GM21515 (cell line): Measurements from ENCODE around the gene DCTN5.
"Not testable (repeated sequence)": the region's sequence is repeated elsewhere in the genome, so short reads cannot be mapped to it uniquely, and the experiment has no call there.

Experiments used
- ATAC-seq: cut with Tn5 transposase; IDR thresholded peaks from one replicate; pipeline ENCODE4 v1.9.1; 2021; ENCODE audit not compliant: unreplicated experiment

Gene DCTN5

GRCh38 chr16:23692190-23692837 is 51.0 kb downstream of the DCTN5 start:
- no peak for ATAC-seq

- ATAC-seq: no peak
These were observed 53.0 kb downstream of the DCTN5 start for GRCh38 chr16:23694265-23694643.

DNA sequence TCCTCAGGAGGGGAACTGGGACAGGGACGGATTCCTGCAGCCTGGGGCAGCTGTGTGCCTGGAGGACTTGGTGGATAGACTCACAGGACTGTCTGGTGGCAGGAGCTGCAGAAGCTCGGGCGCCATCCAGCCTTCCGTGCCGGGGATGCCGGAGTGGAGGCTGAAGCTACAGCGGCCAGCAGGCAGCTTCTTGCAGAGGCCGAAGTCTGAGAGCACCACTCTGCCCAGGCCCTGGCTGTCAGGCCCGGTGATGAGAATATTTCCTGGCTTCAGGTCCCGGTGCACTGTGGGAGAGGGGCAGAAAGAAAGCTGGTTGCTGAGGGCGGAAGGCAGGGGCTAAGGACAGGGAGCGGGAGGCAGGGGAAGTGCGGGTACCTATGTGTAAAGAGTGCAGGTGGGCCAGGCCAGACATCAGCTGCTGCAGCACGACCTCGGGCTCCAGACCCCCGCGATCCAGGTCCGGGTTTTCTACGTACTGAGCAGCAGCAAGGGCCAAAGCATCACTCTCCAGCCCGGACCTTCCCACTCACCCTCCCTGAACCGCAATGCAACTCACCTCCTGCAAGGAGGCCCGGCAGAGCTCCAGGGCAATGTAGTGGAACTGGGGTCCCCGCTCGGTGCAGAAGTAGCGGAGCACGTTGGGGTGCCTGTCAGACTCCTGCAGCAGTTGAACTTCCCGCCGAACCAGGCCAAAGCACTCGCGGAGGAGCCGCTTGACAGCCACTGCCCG is 53.5 kb downstream of the DCTN5 start:
- ATAC-seq: no peak

GRCh38 chr16:23695756-23696155 is 54.5 kb downstream of the DCTN5 start:
- ATAC-seq: no peak

DNA sequence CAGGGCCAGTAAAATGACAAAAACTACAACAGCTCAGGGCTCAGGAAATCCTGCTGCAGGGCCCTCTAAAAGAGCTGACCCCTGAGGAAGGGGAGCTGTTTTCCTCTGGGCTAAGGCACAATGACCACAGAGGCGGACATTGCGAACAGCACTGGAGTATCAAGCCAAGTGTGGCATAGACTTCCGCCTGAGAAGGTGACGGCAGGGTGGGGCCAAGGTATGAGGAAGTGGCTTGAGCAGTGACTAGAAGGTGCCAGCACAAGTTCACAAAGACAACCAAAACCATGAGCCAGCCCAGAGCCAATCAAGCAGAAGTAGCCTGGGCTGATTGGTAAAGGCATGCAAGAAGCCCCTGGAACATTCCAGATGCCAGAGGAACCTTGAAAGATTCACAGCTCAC is 57.8 kb downstream of the DCTN5 start:
- ATAC-seq: no peak

GRCh38 chr16:23700093-23700492 is 58.8 kb downstream of the DCTN5 start:
- no peak for ATAC-seq

- ATAC-seq: no peak
These were observed 59.2 kb downstream of the DCTN5 start for GRCh38 chr16:23700509-23700908.

GRCh38 chr16:23701045-23701444 is 59.8 kb downstream of the DCTN5 start:
- no peak for ATAC-seq

GRCh38 chr16:23702951-23703350 is 61.7 kb downstream of the DCTN5 start:
- no peak for ATAC-seq

DNA sequence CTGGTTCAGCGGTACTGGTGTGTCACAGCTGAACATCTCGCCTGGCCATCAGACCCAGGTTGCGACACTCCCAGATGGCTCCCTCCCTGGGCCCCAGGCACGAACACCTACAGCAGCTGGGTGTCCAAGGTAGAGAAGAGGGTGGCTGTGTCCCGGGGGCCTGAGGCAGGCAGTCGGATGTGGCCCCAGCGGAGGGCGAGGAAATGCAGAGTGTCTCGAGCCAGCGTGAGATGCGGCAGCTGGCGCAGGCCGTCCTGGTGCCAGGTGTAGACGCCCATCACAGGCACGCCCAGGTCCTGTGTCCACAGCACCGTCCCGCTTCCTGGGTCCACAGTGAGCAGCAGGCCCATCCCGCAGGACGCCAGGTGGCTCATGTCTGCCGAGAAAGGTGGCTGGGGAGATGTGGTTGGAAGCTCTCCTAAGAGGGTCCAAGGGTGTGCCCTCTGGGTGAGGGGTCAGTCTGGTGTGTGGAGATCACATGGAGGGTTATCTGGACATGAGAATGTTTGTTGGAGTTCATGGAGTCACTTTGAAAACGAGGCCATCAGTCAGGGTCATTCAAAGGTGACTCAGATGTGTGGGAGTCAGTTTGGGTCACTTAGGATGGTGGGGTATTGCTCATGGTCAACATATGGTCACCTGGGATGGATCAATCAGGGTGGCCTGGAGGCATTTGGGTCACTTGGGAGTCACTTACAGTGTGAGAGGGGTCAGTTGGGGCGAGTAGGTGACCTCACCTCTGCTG is 63.7 kb downstream of the DCTN5 start:
- no peak for ATAC-seq

DNA sequence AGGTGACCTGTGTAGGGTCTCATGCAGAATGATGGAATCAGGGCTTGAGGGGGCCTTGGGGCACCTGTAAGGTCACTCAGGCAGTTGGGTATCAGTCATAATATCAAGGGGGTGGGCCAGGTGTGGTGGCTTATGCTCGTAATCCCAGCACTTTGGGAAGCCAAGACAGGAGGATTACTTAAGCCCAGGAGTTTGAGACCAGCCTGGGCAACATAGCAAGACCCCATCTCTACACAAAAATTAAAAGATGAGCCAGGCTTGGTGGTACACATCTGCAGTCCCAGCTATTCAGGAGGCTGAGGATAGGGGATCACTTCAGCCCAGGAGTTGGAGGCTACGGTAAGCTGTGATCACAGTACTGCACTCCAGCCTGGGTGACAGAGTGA is 64.2 kb downstream of the DCTN5 start:
- ATAC-seq: no peak

DNA sequence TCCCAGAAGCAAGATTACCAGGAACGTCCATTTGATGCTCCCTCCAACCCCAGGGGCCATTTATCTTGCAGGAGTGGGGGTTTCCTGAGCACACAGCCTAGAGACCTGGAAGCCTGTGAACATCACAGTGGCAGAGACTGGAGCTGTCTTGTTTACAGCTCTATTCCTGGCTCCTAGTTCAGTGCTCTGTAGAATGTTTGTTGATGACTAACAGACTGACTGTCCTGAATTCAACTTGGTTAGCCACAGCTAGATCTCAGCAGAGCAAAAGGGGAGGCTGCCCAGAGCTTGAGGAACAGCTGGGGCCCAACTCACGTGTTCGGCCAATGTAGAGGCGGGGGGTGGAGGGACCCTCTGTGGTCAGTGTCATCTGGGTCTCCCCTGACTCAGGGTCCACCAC is 65.2 kb downstream of the DCTN5 start:
- no peak for ATAC-seq

DNA sequence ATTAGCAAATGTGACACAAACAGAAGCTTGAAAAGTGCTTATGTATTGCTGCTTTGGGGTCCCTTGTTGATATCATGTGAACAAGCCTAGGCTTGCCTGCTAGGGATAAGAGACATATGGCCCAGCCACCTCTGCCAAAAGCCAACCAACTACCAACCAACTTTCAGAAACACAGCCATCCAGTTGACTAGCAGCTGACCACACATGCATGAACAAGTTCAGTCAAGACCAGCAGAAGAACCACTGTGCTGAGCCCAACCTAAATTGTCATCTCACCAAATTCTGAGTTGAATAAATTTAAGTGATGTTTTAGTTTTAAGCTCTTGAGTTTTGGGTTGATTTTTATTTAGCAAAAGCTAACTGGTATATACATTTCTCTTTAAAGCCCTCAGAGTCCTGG is 68.3 kb downstream of the DCTN5 start:
- ATAC-seq: no peak

- ATAC-seq: no peak
These were observed 68.7 kb downstream of the DCTN5 start for GRCh38 chr16:23710008-23710407.

- no peak for ATAC-seq
These were observed 69.2 kb downstream of the DCTN5 start for GRCh38 chr16:23710504-23710903.

GRCh38 chr16:23711785-23712184 is 70.5 kb downstream of the DCTN5 start:
- no peak for ATAC-seq

DNA sequence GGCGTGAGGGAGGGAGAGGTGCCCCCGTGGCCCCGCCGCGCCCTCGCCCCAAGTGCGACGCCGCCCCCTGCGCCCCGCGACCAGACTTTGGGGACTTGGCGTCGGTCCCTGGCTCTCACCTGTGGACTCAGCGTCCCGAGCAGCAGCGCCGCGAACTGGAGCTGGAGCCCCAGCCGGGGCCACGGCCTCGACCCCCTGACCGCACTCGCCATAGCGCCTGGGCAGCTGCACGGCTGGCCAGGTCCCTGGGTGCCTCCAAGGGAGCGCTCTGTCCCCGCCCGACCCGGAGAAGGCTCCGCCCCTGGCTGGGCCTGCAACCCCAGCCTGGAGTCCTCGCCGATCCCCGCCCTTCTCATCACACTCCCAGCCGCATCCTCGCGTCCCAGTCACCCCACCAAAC is 71.7 kb downstream of the DCTN5 start, which contains the start of gene ERN2:
Gene ERN2 (minus strand): TSS at position 247 of the 400 bp plus-strand sequence. CDS start 35 bp downstream, at position 212.
- ATAC-seq: no peak

DNA sequence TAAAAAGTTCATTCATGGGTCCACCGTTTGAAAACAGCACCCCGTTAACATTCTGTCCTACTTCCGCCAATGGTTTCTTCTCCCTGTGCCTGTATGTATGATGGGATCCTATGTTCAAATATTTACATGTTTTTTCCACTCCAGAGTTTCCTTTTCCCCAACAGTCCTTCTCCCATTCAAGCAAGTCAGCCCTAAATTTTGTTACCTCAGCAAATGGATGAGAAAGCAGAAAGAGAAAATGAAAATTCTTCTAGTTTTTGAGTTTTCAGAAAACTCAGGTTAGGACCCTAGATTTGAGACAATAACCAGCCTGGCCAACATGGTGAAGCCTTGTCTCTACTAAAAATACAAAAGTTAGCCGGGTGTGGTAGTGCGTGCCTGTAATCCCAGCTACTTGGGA is 75.2 kb downstream of the DCTN5 start:
- ATAC-seq: no peak

DNA sequence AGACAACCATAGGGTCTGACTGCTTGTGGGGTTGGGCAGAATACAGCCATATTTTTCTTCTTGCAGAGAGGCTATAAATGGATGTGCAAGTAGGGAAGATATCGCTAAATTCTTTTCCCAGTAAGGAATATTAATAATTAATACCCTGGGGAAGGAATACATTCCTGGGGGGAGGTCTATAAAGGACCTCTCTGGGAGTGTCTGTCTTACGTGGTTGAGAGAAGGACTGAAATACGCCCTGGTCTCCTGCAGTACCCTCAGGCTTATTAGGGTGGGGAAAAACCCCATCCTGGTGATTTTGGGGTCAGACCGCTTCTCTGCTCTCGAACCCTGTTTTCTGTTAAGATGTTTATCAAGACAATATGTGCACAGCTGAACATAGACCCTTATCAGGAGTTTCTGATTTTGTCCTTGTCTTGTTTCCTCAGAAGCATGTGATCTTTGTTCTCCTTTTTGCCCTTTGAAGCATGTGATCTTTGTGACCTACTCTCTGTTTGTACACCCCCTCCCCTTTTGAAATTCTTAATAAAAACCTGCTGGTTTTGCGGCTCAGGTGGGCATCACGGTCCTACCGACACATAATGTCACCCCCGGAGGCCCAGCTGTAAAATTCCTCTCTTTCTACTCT is 81.5 kb downstream of the DCTN5 start:
- not testable (repeated sequence) for ATAC-seq

DNA sequence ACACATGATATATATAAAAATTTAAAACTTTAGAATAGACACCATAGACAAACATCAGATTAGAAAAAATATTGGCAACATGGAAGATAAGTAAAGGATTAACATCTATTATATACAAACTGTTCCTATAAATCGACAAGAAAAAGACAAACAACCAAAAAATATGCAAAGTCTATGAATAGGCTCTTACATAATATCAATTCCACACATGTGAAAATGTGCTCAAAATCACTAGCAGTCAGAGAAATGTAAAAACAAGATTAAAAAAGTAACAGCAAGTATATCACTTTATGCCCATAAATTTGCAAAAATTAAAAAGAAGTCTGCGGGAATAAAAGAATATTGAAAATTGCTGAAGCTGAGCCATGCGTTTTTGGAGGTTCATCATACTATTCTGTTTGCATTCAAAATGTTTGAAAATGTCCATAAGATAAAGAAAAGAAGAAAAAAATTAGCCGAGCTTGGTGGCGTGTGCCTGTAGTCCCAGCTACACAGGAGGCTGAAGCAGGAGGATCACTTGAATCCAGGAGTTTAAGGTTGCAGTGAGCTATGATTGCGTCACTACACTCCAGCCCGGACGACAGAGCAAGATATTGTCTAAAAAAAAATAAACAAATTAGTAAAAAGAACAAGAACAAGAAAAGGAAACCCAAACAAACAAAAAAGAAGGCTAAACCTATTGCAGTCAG is 83.0 kb downstream of the DCTN5 start:
- ATAC-seq: no peak

- ATAC-seq: no peak
These were observed 83.5 kb downstream of the DCTN5 start for GRCh38 chr16:23724785-23725131.
